Activated gamma-delta T cell treated with Interleukin-2 at 50 U/mL for 16 hours (primary cell): Measurements from ENCODE around the gene BTBD7.
A peak's percentile ranks its signal among the peaks of the same experiment; 100 is the strongest.
"Not testable (repeated sequence)": the region's sequence is repeated elsewhere in the genome, so short reads cannot be mapped to it uniquely, and the experiment has no call there.

Source experiments
- DNase-seq: peaks from one replicate; pipeline ENCODE4 v3.0.0-alpha.2; 2020

BTBD7 gene, protein sequence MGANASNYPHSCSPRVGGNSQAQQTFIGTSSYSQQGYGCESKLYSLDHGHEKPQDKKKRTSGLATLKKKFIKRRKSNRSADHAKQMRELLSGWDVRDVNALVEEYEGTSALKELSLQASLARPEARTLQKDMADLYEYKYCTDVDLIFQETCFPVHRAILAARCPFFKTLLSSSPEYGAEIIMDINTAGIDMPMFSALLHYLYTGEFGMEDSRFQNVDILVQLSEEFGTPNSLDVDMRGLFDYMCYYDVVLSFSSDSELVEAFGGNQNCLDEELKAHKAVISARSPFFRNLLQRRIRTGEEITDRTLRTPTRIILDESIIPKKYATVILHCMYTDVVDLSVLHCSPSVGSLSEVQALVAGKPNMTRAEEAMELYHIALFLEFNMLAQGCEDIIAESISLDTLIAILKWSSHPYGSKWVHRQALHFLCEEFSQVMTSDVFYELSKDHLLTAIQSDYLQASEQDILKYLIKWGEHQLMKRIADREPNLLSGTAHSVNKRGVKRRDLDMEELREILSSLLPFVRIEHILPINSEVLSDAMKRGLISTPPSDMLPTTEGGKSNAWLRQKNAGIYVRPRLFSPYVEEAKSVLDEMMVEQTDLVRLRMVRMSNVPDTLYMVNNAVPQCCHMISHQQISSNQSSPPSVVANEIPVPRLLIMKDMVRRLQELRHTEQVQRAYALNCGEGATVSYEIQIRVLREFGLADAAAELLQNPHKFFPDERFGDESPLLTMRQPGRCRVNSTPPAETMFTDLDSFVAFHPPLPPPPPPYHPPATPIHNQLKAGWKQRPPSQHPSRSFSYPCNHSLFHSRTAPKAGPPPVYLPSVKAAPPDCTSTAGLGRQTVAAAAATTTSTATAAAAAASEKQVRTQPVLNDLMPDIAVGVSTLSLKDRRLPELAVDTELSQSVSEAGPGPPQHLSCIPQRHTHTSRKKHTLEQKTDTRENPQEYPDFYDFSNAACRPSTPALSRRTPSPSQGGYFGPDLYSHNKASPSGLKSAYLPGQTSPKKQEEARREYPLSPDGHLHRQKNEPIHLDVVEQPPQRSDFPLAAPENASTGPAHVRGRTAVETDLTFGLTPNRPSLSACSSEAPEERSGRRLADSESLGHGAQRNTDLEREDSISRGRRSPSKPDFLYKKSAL

DNA sequence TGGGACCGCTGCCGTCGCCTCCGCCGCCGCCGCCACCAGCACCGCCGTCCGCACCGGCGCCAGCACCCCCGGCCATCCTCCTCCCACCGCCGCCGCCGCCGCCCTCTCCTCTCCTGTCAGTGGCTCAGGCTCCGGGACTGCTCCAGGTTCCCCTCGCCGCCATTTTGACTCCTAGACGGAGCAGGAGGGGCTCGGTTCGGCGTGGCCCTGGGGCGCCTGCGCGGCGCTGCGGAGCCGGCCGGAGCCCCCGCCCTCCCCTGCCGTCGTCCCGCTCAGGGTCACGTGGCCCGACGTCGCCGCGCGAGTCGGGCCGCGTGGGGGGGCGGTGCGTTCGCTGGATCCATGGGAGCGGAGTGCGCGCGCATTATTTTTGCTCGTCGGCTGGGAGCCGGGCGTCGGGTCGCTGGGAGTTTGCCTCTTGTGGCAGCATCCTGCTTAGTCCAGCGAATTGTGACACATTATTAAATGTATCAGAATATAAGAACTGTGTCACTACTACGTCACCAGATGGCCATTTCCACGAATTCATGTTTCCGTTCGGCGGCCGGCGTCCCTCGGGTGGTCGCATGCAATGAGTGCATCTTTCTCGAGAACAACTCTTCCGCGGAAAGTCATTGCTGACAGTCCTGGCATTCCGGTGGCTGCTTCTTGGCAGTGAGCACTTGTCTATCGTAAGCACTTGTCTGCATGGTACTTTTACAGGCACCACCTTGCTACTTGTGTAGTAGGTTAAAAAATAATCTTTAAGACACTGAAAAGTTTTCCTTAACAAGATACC is at the start of gene BTBD7:
Gene BTBD7, minus strand, starts transcription at position 184 of the 778 bp plus-strand sequence. CDS start 36,985 bp downstream, outside the sequence.
- peak; percentile 92 for DNase-seq

DNA sequence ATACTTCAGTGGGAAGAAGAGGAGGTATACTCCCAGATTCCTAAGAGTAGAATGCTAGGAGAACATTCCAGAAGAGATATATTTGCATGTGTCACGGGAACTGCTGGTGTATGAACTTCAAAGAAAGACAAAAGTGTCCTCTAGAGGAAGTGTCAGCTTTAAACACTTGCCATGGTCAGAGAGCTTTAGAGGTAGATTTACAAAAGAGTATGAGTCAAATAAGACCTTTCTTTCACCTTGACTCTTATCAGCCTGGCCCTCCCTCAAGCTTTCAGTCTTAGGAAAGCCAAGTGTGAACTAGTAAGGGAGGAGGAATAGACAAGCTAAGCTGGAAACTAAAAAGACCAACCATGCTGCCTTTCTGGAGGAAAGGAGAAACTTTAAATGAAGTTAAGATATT is 48.8 kb upstream of the BTBD7 start:
- DNase-seq: no peak

DNA sequence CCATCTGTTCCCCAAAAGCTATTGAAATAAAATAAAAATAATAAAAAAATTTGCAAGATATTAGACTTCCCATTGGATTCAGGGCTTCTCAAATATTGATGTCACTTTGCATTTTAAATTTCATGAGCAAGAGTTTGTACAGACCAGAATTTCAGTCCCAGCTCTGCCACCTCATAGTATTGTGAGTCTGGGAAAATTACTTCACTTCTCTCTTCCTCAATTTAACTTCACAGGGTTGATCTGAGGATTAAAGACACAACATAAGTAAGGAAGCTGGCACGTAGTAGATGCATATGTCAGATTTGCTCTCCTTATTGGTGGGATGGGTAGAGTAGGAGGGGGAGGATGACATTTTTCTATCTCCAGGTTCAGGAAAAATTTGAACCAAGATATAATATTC is 47.0 kb upstream of the BTBD7 start:
- no peak for DNase-seq

DNA sequence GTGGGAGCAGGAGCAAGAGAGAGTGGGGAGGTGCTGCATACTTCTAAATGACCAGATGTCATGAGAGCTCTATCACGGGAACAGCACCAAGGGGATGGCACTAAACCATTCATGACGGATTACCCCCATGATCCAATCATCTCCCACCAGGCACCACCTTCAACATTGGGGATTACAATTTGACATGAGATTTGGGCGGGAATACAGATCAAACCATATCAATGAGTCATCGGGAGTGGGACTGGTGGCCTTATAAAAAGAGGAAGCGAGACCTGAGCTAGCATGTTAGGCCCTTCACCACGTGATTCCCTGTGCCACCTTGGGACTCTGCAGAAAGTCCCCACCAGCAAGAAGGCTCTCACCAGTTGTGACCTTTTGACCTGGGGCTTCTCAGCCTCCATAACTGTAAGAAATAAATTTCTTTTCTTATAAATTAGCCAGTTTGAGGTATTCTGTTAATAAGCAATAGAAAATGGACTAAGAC is 42.9 kb upstream of the BTBD7 start:
- no peak for DNase-seq

DNA sequence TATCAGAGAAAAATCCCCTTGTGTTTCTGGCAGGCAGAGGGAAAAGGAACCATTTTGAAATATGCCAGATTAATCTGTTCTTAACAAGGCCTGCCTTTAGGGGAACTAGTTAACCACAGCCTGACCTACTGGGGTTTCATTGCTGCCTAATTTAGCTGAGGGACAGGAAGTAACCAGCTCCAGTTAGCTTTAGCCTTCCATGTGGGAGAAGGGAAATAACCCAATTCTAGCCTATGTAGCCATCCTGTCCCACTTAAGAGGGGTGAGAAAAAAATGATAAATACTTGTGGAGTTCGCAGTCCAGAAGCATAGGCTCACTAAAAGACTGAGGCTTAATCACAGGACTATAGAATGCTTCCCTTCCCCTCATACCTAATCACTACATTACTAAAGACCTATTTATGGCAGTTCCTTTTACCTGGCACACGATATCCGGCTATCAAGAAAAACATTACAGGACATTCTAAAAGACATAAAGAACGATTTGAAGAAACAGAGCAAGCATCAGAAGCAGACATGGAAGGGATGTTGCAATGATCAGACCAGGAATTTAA is 37.0 kb upstream of the BTBD7 start:
- no peak for DNase-seq

DNA sequence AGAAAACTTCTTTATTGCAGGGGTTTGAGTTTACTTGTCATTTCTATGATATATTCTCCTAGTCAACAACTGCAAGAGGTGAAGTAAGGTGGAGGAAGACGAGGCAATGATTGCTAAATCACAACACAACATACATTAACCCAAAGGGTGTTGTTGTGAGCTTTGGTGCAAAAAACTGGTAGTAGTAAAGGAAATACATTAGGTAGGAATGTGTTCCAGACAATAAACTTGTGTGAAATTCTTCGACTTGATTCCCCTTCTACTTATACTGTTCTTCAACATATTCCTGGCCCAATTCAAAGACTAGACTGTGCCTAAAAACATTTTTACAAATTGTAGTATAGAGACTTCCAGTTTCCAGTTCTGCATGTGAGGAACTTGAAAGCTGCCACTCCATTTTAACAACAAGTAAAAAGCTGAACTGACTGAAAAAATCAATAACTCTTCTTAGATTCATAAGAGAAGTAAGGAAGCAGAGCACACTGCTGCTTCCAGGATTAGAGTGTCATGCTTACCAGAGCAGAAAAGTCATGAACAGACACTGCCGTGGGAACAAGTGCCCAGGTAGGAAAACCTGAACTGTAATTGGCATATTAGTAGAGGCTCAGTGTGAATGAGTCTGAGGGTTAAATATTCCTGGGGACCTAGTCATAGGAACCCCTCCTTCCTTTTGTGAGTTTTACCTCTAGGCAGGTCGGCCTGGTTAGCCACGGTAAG is 36.3 kb upstream of the BTBD7 start:
- DNase-seq: no peak

DNA sequence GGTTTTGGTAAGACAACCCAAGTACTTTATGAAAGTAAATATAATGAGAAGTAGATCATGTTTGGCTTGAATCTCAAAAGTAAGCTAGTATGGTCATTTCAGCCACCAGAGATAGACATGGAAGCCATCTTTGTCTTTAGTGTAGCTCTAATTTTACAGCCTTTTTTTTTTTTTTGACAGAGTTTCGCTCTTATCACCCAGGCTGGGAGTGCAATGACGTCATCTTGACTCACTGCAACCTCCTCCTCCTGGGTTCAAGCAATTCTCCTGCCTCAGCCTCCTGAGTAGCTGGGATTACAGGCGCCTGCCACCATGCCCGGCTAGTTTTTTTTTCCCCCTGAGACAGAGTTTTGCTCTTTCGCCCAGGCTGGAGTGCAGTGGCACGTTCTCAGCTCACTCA is 22.0 kb upstream of the BTBD7 start:
- DNase-seq: not testable (repeated sequence)

DNA sequence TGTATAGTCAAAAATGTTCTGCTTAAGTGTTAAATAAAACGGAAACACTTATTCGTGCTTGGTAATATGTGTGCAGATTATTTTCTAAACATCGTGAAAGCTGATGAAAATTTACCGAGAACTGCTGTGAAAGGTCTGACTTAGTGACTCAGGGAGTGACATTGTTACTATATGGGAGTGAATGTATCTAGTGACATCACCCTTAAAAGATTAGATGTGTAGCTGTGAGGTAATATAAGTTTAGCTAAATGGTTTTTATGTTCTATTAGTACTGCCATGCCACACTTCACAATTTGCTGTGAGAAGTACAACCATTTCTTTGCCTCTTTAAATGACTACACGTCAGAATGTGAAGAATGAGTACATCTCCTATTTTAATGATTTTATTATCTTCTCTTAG is 15.5 kb upstream of the BTBD7 start:
- DNase-seq: no peak

DNA sequence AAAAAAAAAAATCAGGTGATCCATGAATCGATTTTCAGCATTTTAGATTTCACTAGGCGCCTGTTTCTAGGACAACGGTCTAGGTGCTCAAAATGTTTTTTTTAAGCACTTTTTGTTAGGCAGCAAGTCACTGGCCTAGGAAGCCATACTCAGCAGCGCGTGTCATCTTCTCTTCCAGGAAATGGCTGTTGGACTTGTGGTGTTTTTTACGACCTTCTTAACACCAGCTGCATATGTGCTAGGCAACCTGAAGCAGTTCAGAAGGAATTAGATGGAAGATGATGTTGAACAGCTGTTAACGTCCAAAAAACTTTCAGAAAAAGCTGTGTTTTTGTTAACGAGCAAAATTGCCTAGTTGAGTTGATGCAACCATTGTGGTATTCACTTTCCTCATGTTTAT is 15.0 kb upstream of the BTBD7 start:
- DNase-seq: no peak

DNA sequence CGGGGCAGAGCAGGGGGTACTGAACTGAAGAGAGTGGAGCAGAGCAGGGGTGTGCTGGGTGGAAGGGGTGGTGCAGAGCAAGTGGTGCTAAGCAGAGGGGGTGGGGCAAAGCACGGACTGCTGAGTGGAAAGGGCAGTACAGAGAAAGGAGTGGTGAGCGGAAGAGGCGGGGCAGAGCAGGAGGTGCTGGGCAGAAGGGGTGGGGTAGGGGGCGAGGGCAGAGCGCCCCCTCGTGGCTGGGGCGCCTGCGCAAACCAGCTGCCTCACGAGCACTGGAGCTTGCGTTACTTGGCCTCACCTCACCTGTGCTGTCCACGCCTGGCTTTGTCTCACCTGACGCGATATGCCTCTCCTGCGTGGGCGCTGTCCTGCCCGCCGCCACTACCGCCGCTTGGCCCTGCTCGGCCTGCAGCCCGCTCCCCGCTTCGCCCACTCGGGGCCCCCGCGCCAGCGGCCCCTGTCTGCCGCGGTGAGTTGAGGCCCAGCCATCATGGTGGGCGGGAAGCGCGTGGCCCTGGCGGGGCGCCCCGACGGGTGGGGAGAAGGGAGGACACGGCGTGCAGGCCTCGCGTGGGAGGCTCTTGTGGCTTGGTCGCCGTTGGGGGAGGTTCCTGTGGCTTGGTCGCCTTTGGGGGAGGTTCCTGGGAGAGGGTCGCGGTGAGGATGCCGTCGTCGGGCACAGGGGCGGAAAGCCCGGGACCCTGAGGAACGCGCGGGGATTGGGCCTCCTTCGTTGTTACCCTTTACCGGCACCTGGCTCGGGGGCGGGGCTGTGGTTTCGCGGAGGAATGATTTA is 14.3 kb upstream of the BTBD7 start, which contains the start of gene COX8C:
Gene COX8C, plus strand, starts transcription at position 257 of the 796 bp plus-strand sequence. Its CDS starts 87 bp downstream, at position 344.
- no peak for DNase-seq

DNA sequence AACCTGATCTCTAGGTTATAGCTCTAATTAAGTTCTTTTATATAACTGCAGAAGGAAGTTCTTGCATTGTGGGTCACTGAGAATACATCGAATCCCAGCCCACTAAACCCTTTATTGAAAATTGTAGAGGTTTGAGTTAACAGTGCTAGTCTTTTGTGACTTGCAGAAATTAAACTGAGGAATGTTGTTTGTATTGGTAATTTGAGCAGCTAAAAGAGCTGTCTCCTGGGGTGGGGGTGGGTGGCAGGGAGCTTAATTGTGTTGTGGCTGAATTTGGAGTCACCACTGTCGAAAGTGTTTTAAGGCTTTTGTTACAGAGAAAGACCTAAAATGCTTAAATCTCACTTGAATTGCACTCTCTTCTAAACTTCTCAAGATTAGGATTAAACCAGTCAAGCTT is 11.0 kb upstream of the BTBD7 start:
- no peak for DNase-seq

DNA sequence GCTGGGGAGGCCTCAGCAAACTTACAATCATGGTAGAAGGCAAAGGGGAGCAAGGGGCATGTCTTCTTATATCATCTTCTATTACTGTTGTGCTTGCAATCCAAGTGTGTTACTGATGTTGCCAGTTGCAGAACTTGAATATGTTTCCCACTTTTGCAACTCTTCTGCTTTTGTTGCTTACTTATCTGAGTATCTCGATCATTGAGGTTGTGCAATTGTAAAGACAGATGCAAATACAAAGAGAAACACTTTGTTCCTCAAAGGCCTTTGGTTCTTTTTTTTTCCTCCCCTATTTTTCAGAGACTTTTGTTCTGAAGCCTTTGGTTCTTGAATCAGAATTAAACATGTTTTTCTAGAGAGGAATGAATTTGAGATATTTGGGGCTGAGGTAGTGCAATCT is 10.4 kb upstream of the BTBD7 start:
- DNase-seq: no peak

DNA sequence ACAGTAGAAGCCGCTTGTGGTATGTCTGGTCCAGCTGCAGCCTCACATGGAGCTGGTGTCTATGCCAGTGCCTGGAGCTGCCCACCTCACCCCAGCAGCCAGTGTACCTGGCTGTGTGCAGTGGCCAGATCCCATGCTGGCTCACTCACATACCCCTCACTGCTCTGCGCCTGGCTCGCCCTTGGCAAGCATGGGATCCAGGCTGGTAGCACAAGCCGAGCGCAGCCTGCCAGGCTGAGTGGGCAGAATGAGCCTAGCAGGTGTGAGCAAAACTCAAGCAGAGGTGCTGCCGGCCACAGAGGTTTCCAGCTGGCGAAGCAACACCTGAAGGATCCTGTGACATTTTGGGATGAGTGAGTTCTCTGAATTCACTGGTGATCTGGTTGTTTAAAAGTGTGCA is 5.0 kb upstream of the BTBD7 start:
- no peak for DNase-seq

DNA sequence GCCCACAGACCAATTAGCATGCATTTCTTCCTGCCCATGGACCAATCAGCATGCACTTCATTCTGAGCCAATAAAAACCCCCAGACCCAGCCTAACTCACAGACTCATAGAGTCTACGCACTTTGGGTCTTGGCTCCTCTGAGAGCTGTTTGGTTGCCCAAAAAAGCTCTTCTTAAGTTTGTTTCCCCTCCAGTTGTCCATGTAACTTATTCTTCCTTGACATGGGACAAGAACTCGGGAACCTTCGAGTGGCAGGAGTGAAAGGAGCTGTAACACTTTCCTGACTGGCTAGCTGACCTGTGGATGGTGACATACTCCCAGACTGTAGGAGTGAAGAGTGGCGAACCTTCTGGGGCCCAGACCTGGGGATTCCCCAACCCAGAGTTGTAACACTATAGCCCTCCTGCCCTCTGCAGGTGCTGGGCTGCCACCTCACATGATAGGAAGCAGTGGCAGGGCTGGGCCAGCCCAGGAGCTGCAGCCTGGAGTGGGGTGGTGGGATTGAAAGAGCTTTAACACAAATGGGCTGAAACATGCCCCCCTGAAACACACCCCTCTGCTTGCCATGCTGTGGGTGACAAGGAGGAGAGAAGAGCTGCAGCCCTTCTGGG is 4.4 kb upstream of the BTBD7 start:
- DNase-seq: no peak

DNA sequence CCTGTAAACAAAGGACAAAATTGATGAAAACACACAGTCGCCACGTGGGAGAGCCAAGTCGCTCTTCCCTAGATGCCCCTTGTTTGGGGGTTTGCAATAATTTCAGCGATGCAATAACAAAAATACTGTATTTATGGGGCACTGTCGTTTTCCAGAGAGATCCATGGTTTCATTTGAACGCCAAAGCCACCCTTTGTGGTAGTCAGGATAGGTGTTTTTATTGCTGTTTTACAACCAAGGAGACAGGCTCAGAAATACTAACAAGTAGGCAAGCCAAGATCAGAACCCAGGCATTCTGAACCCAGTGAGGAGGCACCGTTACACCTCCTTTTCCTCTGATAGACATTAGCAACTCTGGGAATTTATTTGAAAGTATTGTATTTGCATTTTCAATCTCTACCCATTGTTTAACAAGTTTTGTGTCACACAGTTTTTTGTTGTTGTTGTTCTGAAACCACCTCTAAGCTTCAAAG is 831 bp upstream of the BTBD7 start:
- DNase-seq: no peak

DNA sequence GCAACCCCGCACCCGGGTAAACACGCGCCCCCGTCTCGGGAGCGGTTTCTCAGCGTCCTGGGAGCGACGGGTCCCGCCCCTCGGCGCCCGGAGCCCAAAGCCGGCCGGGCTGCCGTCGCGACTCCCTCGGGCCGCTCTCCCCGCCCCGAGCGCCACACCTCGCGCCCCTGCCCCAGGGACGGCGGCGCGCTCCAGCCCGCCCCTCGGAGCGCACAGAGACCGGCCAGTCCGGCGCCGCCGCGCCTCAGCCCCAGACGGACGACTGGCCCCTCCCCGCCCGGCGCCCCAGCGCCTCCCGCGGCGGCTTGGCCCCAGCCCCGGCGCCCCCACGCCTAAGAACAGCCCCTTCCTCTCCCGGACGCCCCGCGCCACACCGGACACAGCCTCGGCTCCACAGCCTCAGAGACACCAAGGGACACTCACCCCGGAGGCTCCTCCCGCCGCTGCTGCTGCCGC is 411 bp downstream of the BTBD7 start:
- DNase-seq: peak; percentile 11

DNA sequence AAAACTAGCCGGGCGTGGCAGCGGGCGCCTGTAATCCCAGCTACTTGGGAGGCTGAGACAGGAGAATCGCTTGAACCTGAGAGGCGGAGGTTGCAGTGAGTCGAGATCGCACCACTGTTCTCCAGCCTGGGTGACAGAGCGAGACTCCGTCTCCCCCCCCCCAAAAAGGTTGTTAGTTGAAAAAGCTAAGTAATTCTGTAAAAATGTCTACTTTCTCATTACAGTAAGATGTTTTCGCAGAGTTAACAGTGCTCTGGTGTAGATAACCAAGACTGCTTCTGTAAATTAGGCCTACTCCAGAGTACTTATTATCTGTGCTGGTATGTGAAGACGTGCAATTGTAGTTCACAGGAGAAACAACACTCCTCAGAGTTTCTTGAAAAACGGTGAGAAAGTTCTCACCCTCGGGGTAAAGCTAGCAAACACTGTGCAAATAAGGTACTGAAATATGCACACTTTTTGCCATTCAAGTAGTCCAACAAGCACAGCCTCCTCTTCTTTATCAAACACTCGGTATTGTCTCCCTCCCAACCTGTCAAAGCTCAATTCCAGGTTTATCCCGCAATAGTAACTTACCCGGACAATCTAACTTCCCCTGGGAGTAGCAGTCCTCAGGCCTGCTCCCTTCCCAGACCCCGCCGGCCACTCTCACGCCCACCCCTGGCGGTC is 974 bp downstream of the BTBD7 start:
- DNase-seq: no peak

DNA sequence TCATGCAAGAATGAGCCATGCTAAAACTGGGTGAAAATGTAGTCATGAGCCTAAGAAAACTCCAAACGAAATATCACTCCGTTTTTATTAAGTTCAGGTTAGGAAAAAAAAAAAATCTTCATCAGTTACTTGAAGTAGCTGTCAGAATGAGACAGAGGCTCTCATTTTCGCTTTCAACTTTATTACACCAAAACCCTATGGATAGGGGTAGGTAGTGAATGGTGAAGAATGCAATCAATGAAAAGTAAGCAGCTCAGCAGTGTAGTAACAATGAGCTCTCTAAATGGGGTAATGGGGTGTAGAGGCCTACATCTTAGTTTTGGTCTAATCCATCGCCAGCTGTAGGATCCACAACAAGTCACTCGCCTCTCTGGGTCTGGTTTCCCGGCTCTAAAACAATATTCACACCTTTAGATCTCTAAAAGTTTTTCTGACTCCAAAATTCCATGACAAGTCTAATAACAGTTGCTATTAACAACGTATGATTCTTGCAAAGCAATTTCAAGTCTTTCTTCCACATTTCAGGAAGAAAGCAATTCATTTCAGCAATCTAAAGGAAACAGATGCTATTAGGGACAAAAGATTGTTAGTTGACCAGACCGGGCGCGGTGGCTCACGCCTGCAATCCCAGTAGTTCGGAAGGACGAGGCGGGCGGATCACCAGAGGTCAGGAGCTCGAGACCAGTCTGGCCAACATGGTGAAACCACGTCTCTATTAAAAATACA is 1.7 kb downstream of the BTBD7 start:
- no peak for DNase-seq

DNA sequence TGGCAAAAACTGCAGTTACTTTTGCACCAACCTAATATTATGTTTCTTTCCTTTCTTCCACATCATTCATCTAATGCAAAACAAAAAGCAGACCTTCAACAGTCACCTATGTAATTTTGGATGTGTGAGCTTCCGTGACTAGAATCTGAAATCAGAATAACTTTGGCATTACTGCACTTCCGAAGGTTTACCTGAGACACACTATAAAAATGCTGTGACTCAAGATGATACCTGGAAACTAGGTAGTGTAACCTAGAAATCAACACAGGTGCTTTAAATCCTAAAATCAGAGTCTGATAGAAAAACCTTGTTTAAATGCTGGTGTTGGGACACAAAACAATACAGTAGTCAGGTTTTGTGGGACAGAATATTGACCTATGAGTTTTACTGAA is 2.2 kb downstream of the BTBD7 start:
- no peak for DNase-seq
